ENCODE data around the gene WDR38.
"Not testable (repeated sequence)": the region's sequence is repeated elsewhere in the genome, so short reads cannot be mapped to it uniquely, and the experiment has no call there.

Gene WDR38

GRCh38 chr9:124834591-124834990 lies 18.7 kb upstream of the WDR38 start:
- DNase-seq (ENCODE audit: low spot score), result no peak

- peak; percentile 54 for DNase-seq (ENCODE audit: low spot score)
Observed at GRCh38 chr9:124835026-124835557, 18.2 kb upstream of the WDR38 start.

GRCh38 chr9:124838132-124838531 lies 15.1 kb upstream of the WDR38 start:
- not testable (repeated sequence) for DNase-seq (ENCODE audit: low spot score)

GRCh38 chr9:124838567-124839275 lies 14.5 kb upstream of the WDR38 start:
- DNase-seq (ENCODE audit: low spot score), result not testable (repeated sequence)

- DNase-seq (ENCODE audit: low spot score), result peak; percentile 78
Observed at GRCh38 chr9:124839612-124840299, 13.5 kb upstream of the WDR38 start.

- no peak for DNase-seq (ENCODE audit: low spot score)
Observed at GRCh38 chr9:124840300-124840833, 12.9 kb upstream of the WDR38 start.

GRCh38 chr9:124841075-124841821 lies 12.0 kb upstream of the WDR38 start:
- DNase-seq (ENCODE audit: low spot score), result no peak

GRCh38 chr9:124843456-124844034 lies 9.7 kb upstream of the WDR38 start:
- DNase-seq (ENCODE audit: low spot score), result no peak

GRCh38 chr9:124844291-124844690 lies 9.0 kb upstream of the WDR38 start:
- no peak for DNase-seq (ENCODE audit: low spot score)

- not testable (repeated sequence) for DNase-seq (ENCODE audit: low spot score)
Observed at GRCh38 chr9:124846467-124846866, 6.8 kb upstream of the WDR38 start.

GRCh38 chr9:124846969-124847368 lies 6.3 kb upstream of the WDR38 start:
- DNase-seq (ENCODE audit: low spot score), result no peak

- DNase-seq (ENCODE audit: low spot score), result no peak
Observed at GRCh38 chr9:124849801-124850200, 3.5 kb upstream of the WDR38 start.

- DNase-seq (ENCODE audit: low spot score), result no peak
Observed at GRCh38 chr9:124852121-124852828, 985 bp upstream of the WDR38 start.

- no peak for DNase-seq (ENCODE audit: low spot score)
Observed at GRCh38 chr9:124853605-124854143, 414 bp downstream of the WDR38 start.

GRCh38 chr9:124854161-124854560 lies 901 bp downstream of the WDR38 start:
- DNase-seq (ENCODE audit: low spot score), result no peak

GRCh38 chr9:124854822-124855221 lies 1.6 kb downstream of the WDR38 start:
- DNase-seq (ENCODE audit: low spot score), result no peak

GRCh38 chr9:124855566-124855943 lies 2.3 kb downstream of the WDR38 start:
- no peak for DNase-seq (ENCODE audit: low spot score)

- DNase-seq (ENCODE audit: low spot score), result peak; percentile 76
Observed at GRCh38 chr9:124855944-124856765, 2.9 kb downstream of the WDR38 start.

GRCh38 chr9:124857533-124858162 lies 4.4 kb downstream of the WDR38 start:
- no peak for DNase-seq (ENCODE audit: low spot score)
